Tibial nerve (tissue), 4 donors: ENCODE data around the gene NOLC1. TPM values are rescaled to one million over a fixed set of nuclear protein-coding genes. Genes with fewer than 3 reads are reported as not detected.

ENCODE experiments used
- DNase-seq, 2 donors: peaks; one replicate each; pipeline ENCODE4 v3.0.0-alpha.2; 2019; ENCODE audit warnings: low spot score in 2 of 2
- H3K27ac ChIP-seq, 4 donors: fragments of 200-600 bp; sonication (generic) in 3 of 4; one replicate each; pipeline ENCODE4 v1.5.1; 2017 to 2019; ENCODE audit warnings: mild to moderate bottlenecking in 1 of 4
- H3K27me3 ChIP-seq, 2 donors: fragments of 200-600 bp; sonication (generic) in 1 of 2; one replicate each; pipeline versions ENCODE4 v1.5.1 to v1.6.0; 2017 to 2019
- H3K36me3 ChIP-seq, 3 donors: fragments of 200-600 bp; sonication (generic); one replicate each; pipeline ENCODE4 v1.5.1; 2018 to 2019
- H3K4me1 ChIP-seq, 4 donors: fragments of 200-600 bp; sonication (generic) in 3 of 4; one replicate each; pipeline ENCODE4 v1.5.1; 2017 to 2019
- H3K4me3 ChIP-seq, 4 donors: fragments of 200-600 bp; sonication (generic) in 3 of 4; one replicate each; pipeline ENCODE4 v1.5.1; 2017 to 2019; ENCODE audit warnings: mild to moderate bottlenecking in 1 of 4, moderate library complexity in 1 of 4
- H3K9me3 ChIP-seq, 4 donors: fragments of 200-600 bp; sonication (generic) in 3 of 4; one replicate each; pipeline ENCODE4 v1.5.1; 2017 to 2019
- CTCF ChIP-seq, 5 experiments: fragments of 200-600 bp in 3 of 5; fragments of 450-650 bp in 2 of 5; sonication (generic) in 3 of 5; IDR thresholded peaks; one replicate each; pipeline ENCODE4 v1.5.1; 2016 to 2019; ENCODE audit warnings: antibody characterized with exemption in 5 of 5, mild to moderate bottlenecking in 3 of 5, moderate library complexity in 2 of 5
- EP300 ChIP-seq, 2 donors: sonication (generic); formaldehyde crosslinking; IDR thresholded peaks; one replicate each; pipeline ENCODE4 v1.6.1; 2017; ENCODE audit warnings: antibody characterized with exemption in 2 of 2, mild to moderate bottlenecking in 1 of 2
- POLR2A ChIP-seq, 2 donors: fragments of 450-650 bp; IDR thresholded peaks; one replicate each; pipeline ENCODE4 v1.6.1; 2017; ENCODE audit warnings: antibody characterized with exemption in 2 of 2, mild to moderate bottlenecking in 2 of 2, moderate library complexity in 2 of 2
- WGBS, 2 donors: methylation state at CpG; one replicate each; pipeline ENCODE4 v1.1.5; 2018; 5-methylcytosine and 5-hydroxymethylcytosine counted together
- total RNA-seq, 4 donors: library from RNA; depleted of rRNA; stranded (reverse); fragments of >200 nt; gene quantifications; one replicate each; pipeline ENCODE4 v1.1.0, GENCODE V29; 2016

NOLC1 gene
- total RNA-seq, 4 donors from 2014 or later = 31.2 to 58.2 (median 51.4) TPM

GRCh38 chr10:102211615-102212299 is 59.6 kb downstream of the NOLC1 start:
- H3K4me1 ChIP-seq = no peaks in the 10 kb centered on the region
- DNase-seq = no peak
- H3K36me3 ChIP-seq = no peaks in the 10 kb centered on the region
- H3K27ac ChIP-seq = no peak overlapping the region
- no peaks in the 10 kb centered on the region for H3K27me3 ChIP-seq
- 80 to 87% methylated on average over 3 of the region's 3 CpGs for WGBS, 2 donors
- no peak overlapping the region for H3K4me3 ChIP-seq
- TF ChIP-seq CTCF (IDR thresholded peaks at IDR 0.05) (no peak), POLR2A (IDR thresholded peaks at IDR 0.05) (no peak), EP300 (IDR thresholded peaks at IDR 0.05) (no peak)
- no peaks in the 10 kb centered on the region for H3K9me3 ChIP-seq

Other genes starting within 250 kb of the NOLC1 start
- 10 to 100 TPM; 16.9 to 19.5 (median 18.5) TPM for gene ARMH3, start 96.2 kb upstream of the NOLC1 start, total RNA-seq
- gene HPS6, start 87.0 kb upstream of the NOLC1 start, total RNA-seq = 10 to 100 TPM; 33.5 to 36.5 (median 34.8) TPM
- 10 to 100 TPM; 37.0 to 50.7 (median 45.8) TPM for gene LDB1, start 32.0 kb upstream of the NOLC1 start, total RNA-seq
- 10 to 100 TPM; 10.1 to 26.4 (median 18.7) TPM for gene PPRC1, start 19.3 kb upstream of the NOLC1 start, total RNA-seq
- gene ELOVL3, start 73.9 kb downstream of the NOLC1 start, total RNA-seq = not detected
- not detected for gene PITX3, start 89.1 kb downstream of the NOLC1 start, total RNA-seq
- 10 to 100 TPM; 31.0 to 38.0 (median 36.1) TPM for gene GBF1, start 93.1 kb downstream of the NOLC1 start, total RNA-seq
- gene NFKB2, start 243.3 kb downstream of the NOLC1 start, total RNA-seq = 10 to 100 TPM; 19.3 to 49.2 (median 31.8) TPM